GM20000 (cell line): ENCODE data around the gene SCAMP2.

ENCODE experiments used
- DNase-seq: peaks from one replicate; pipeline ENCODE4 v3.0.0; 2012; ENCODE audit warnings: low spot score
- TF ChIP-seq, protein P1 (sequence below): IDR thresholded peaks from 2 replicates; pipeline ENCODE4 v1.5.1; 2012; ENCODE audit warnings: mild to moderate bottlenecking, control low read depth; ENCODE audit errors: extremely low read depth, missing control alignments

Gene SCAMP2

DNA sequence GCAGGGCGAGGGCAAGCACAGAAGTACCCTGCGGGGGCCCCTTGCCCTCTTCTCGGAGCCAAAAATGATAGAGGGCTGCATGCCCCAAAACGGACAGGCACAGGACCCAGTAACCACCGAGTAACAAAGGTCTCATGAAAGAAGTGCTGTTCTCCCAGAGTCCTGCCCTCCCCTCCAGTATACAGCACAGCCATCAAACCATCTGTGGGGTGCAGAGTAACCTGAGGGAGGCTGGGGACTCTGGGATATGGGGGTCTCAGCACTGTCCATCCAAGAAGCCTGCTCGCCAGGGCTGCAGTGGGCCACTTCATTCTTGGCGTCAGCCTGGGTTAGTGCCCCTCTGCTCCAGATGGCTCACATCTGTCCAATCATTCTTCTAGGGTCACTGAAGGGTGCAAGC, 36.3 kb downstream of the SCAMP2 start:
- no peak for DNase-seq
- TF ChIP-seq, protein P1, sequence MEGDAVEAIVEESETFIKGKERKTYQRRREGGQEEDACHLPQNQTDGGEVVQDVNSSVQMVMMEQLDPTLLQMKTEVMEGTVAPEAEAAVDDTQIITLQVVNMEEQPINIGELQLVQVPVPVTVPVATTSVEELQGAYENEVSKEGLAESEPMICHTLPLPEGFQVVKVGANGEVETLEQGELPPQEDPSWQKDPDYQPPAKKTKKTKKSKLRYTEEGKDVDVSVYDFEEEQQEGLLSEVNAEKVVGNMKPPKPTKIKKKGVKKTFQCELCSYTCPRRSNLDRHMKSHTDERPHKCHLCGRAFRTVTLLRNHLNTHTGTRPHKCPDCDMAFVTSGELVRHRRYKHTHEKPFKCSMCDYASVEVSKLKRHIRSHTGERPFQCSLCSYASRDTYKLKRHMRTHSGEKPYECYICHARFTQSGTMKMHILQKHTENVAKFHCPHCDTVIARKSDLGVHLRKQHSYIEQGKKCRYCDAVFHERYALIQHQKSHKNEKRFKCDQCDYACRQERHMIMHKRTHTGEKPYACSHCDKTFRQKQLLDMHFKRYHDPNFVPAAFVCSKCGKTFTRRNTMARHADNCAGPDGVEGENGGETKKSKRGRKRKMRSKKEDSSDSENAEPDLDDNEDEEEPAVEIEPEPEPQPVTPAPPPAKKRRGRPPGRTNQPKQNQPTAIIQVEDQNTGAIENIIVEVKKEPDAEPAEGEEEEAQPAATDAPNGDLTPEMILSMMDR, result no peak

DNA sequence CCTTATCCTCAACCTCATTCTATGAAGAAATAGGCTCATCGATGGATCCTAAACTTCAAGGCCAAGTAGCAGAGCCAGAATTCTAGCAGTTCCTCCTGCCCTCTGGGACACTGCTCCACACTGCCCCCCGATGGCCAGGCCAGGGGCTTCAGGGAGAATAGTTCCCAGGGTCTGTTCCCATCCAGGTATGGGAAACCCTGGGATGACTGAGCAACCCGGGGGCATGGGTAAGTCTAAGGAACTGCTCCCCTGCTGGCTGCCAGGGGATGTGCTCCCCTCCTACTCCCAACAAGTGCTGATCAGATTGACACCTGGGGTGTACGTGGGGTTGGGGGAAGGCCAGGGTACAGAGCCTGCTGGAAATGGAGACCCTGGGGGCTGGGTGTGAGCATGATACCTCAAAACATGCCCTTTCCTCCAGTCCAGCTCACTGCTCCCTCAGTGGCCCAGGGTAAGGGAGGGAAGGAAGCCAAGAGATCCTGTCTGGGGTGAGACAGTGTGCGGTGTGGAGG, 37.8 kb downstream of the SCAMP2 start:
- peak; percentile 74 for DNase-seq
- TF ChIP-seq, protein P1, result peak; percentile 73

DNA sequence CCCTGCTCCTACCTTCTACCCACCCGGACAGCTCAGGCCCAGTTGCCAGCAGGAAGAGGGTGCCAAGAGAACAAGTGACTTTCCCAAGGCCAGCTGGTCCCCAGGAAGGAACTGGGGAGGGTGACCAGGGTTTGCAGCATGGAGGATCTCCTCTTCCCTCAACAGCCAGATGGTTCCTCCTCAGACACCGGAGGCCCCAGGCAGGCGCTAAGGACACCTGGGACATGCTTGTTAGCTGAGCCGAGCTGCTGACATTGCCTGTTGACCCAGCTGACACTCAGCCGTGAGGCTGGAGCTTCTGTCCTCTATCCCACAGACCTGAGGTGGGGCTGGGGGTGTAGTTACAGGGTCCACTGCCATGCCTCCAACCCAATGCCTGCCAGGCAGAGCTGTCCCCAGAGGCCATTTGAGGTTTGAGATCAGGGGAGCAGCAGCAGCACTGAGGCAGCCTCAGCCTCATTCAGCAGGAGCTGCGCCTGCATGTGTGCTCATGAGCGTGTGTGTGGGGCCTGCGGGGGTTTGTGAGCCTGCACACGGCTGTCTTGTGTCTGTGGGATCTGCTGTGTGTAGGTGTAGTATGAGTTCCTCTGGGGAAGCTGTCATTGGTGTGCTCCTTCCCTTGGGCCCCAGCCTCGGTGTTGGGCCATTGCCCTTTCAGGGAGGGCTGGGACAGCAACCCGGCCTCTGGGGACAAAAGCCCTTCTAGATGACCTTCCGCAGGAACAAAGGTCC, 39.6 kb downstream of the SCAMP2 start:
- TF ChIP-seq, protein P1, result no peak
- no peak for DNase-seq

DNA sequence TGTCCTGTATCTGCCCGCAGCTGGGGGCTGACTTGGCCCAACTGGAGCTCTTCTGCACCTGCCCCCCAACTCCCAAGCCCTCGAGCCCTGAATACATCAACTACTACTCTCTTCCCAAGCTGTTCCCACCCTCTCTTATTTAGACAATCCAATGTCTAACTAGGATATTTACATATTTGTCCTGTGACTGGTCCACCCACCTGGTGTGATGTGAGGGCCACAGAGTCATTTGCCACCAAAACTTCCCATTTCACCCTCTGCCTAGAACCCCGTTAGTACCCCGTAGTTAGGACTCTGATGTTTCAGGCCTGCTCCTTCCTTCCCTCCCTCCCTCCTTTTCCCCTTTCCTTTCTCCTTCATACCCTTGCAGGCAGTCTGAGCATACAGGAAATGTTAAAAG, 40.3 kb downstream of the SCAMP2 start:
- DNase-seq, result no peak
- TF ChIP-seq, protein P1, result no peak

DNA sequence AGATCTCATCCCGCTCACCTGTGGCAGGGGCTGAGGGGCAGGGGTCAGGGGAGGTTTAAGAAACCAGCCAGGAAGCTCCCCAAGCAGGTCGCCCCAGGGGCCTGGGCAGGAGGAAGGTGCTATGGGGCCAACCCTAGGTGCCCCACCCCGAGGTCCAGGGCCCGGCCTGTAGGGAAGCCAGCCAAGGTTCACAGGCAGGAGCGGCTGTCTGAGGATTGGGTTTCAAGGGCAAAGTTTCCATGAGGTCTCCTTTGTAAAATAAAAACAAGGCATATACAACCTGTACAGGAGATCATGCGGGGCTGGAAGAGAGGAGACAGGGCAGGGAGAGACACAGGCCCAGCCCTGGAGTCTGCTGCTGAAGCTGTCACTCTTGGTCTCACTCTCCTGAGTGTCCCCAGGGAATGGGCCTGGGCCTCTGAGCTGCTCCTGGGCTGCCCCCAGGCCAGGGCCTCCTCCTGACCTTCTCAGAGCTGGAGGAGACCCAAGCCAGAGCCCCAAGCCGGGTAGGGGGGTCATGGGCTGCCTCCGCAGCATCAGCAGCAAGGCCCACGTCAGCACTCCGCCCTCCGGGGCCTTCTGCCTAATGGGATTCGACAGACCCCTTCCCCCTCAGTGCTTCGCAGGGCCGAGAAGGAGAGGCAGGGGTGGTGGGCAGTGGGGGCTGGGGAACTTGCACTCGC, 41.2 kb downstream of the SCAMP2 start:
- TF ChIP-seq, protein P1, result no peak
- DNase-seq, result no peak

DNA sequence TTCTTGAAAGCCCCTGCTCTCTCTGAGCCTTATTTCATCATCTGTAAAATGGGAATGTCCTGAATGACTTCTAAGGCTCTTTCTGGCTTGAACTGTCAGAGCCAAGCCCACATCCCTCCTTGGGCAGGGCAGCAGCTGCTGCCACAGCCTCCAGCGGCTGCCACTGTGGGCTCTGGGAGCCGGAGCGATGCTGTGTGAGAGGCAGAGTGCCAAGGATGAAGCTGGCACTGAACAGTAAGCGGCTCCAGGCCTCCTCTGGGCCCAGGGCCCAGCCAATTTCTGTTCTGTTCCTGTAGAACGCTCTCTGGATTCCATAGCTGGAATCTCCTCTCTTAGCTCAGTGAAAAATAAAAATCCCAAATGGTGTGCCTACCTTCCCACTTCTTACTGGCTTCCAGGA, 42.3 kb downstream of the SCAMP2 start:
- TF ChIP-seq, protein P1, result no peak
- DNase-seq, result no peak

DNA sequence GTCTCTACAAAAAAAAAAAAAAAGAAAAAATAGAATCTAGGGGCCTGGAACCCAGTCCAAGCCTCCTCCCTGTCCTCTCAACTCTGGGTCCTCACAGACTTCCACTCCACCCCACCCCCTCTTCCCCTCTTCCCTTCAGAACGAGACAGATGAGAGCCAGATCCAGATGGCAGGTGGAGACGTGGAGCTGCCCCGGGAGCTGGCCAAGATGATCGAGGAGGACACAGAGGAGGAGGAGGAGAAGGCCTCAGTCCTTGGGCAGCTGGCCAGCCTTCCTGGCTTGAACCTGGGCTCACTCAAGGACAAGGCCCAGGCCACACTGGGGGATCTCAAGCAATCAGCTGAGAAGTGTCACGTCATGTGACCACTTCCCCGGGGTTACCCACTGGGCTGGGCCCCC, 43.2 kb downstream of the SCAMP2 start:
- DNase-seq, result no peak
- TF ChIP-seq, protein P1, result no peak
